Colonic mucosa (tissue), 4 donors: ENCODE results near the gene ZNF579. TPM values are rescaled to one million over a fixed set of nuclear protein-coding genes. Genes with fewer than 3 reads are reported as not detected.

Experiments used
- DNase-seq: peaks from one replicate; pipeline ENCODE4 v3.0.0-alpha.2; 2020
- H3K27ac ChIP-seq: fragments of 200-600 bp; one replicate; pipeline ENCODE4 v1.8.0; 2021
- H3K27me3 ChIP-seq: fragments of 200-600 bp; one replicate; pipeline ENCODE4 v1.8.0; 2021
- H3K36me3 ChIP-seq: fragments of 200-600 bp; one replicate; pipeline ENCODE4 v1.8.0; 2021
- H3K4me1 ChIP-seq: fragments of 200-600 bp; one replicate; pipeline ENCODE4 v1.8.0; 2021; ENCODE audit warnings: mild to moderate bottlenecking
- H3K4me3 ChIP-seq: fragments of 200-600 bp; one replicate; pipeline ENCODE4 v1.8.0; 2021
- H3K9ac ChIP-seq, 2 donors: one replicate each; pipeline ENCODE4 v1.7.0; 2013; ENCODE audit warnings: control low read depth in 2 of 2, low read depth in 2 of 2, low read length in 2 of 2
- H3K9me3 ChIP-seq: fragments of 200-600 bp; one replicate; pipeline ENCODE4 v1.8.0; 2021
- CTCF ChIP-seq: fragments of 200-600 bp; IDR thresholded peaks from one replicate; pipeline ENCODE4 v1.8.0; 2022; ENCODE audit warnings: antibody characterized with exemption, mild to moderate bottlenecking
- intact Hi-C: fragments of 100-400 bp; cut with DNase I; formaldehyde crosslinking; loops from one replicate; pipeline ENCODE4 v1.14.1; 2022
- total RNA-seq, 2 donors: library from RNA; stranded (reverse); fragmentation: NEBNext Ultra II Directional in 1 of 2; extraction: Animal tissue kit (Norgen Biotek cat#: 25700) in 1 of 2; gene quantifications; one replicate each; pipeline ENCODE4 v1.2.1, GENCODE V29; 2021
- donor health status: healthy.
- donor health status: DM: no; HTN: no; CAD: no.
- donor health status: DM: no; HTN: no; CAD: no.

Gene ZNF579
- total RNA-seq, 2 donors from 2014 or later = 8.0 to 8.7 TPM

GRCh38 chr19:55553217-55554182 lies 27.1 kb downstream of the ZNF579 start:
- TF ChIP-seq CTCF = no peak
- intact Hi-C loops = loop anchor here (5.0 kb wide), 1 partner anchor 34 kb away; no protein-coding TSS in a partner anchor
- no peaks in the 10 kb centered on the region for H3K27me3 ChIP-seq
- H3K36me3 ChIP-seq = no peaks in the 10 kb centered on the region
- DNase-seq = no peak
- no peaks in the 10 kb centered on the region for H3K4me1 ChIP-seq
- H3K4me3 ChIP-seq = no peak overlapping the region
- H3K9me3 ChIP-seq = no peaks in the 10 kb centered on the region
- no peak overlapping the region for H3K27ac ChIP-seq
- no peak overlapping the region for H3K9ac ChIP-seq

GRCh38 chr19:55552620-55553019 lies 28.0 kb downstream of the ZNF579 start:
- no peak overlapping the region for H3K9ac ChIP-seq
- no peak for DNase-seq
- no peaks in the 10 kb centered on the region for H3K4me1 ChIP-seq
- no peaks in the 10 kb centered on the region for H3K36me3 ChIP-seq
- H3K4me3 ChIP-seq = no peak overlapping the region
- H3K9me3 ChIP-seq = no peaks in the 10 kb centered on the region
- H3K27ac ChIP-seq = no peak overlapping the region
- intact Hi-C loops = loop anchor here (5.0 kb wide), 1 partner anchor 35 kb away; no protein-coding TSS in a partner anchor
- no peak for TF ChIP-seq CTCF
- no peaks in the 10 kb centered on the region for H3K27me3 ChIP-seq

GRCh38 chr19:55552206-55552605 lies 28.4 kb downstream of the ZNF579 start:
- no peak overlapping the region for H3K9ac ChIP-seq
- no peak overlapping the region for H3K27ac ChIP-seq
- no peaks in the 10 kb centered on the region for H3K27me3 ChIP-seq
- no peaks in the 10 kb centered on the region for H3K9me3 ChIP-seq
- DNase-seq = no peak
- intact Hi-C loops = loop anchor here (5.0 kb wide), 1 partner anchor 35 kb away; no protein-coding TSS in a partner anchor
- no peak overlapping the region for H3K4me3 ChIP-seq
- no peaks in the 10 kb centered on the region for H3K36me3 ChIP-seq
- no peaks in the 10 kb centered on the region for H3K4me1 ChIP-seq
- TF ChIP-seq CTCF = no peak

- no peak for DNase-seq
- no peak for TF ChIP-seq CTCF
- H3K27ac ChIP-seq = no peak overlapping the region
- H3K27me3 ChIP-seq = no peaks in the 10 kb centered on the region
- intact Hi-C loops = loop anchor here (5.0 kb wide), 1 partner anchor 37 kb away; no protein-coding TSS in a partner anchor
- peak overlapping the region; percentile 3 for H3K4me3 ChIP-seq
- no peaks in the 10 kb centered on the region for H3K36me3 ChIP-seq
- no peaks in the 10 kb centered on the region for H3K9me3 ChIP-seq
- H3K9ac ChIP-seq = peak overlapping the region in 1 of 2 donors; percentile 26
- no peaks in the 10 kb centered on the region for H3K4me1 ChIP-seq
Measured at GRCh38 chr19:55550321-55550650, 30.4 kb downstream of the ZNF579 start.

GRCh38 chr19:55549500-55550320 lies 30.9 kb downstream of the ZNF579 start:
- peak; percentile 40 for DNase-seq
- intact Hi-C loops = loop anchor here (5.0 kb wide), 1 partner anchor 38 kb away; no protein-coding TSS in a partner anchor
- H3K4me3 ChIP-seq = peak overlapping the region; percentile 3
- H3K27ac ChIP-seq = peak overlapping the region; percentile 8
- no peak for TF ChIP-seq CTCF
- H3K36me3 ChIP-seq = no peaks in the 10 kb centered on the region
- H3K27me3 ChIP-seq = no peaks in the 10 kb centered on the region
- peak overlapping the region in 1 of 2 donors; percentile 26 for H3K9ac ChIP-seq
- no peaks in the 10 kb centered on the region for H3K9me3 ChIP-seq
- H3K4me1 ChIP-seq = no peaks in the 10 kb centered on the region
